Muscle of arm (tissue), 12 donors: ENCODE measurements around the gene CCM2L. TPM values are rescaled to one million over a fixed set of nuclear protein-coding genes. Genes with fewer than 3 reads are reported as not detected.

Experiments used
- DNase-seq: peaks from one replicate; pipeline ENCODE4 v3.0.0-alpha.2; 2013
- polyA plus RNA-seq, 12 donors: library from polyadenylated mRNA; unstranded; fragments of 120-200 nt; gene quantifications; one replicate each; pipeline ENCODE4 v1.2.1, GENCODE V29; 2013; ENCODE audit not compliant: insufficient read length in 12 of 12

CCM2L gene
- polyA plus RNA-seq, 12 donors, result 4.2 to 12.7 (median 5.2) TPM; not detected in 1

- DNase-seq, result no peak
Observed at GRCh38 chr20:32056708-32057483, 46.7 kb downstream of the CCM2L start.

GRCh38 chr20:32057656-32058184, 47.5 kb downstream of the CCM2L start:
- no peak for DNase-seq

- no peak for DNase-seq
Observed at GRCh38 chr20:32059189-32059588, 49.0 kb downstream of the CCM2L start.

- DNase-seq, result no peak
Observed at GRCh38 chr20:32062776-32063170, 52.5 kb downstream of the CCM2L start.

- DNase-seq, result no peak
Observed at GRCh38 chr20:32063695-32064094, 53.5 kb downstream of the CCM2L start.

GRCh38 chr20:32064667-32065066, 54.4 kb downstream of the CCM2L start:
- no peak for DNase-seq

GRCh38 chr20:32067234-32067821, 57.1 kb downstream of the CCM2L start:
- no peak for DNase-seq

- no peak for DNase-seq
Observed at GRCh38 chr20:32068174-32068573, 57.9 kb downstream of the CCM2L start.

- DNase-seq, result no peak
Observed at GRCh38 chr20:32069711-32070110, 59.5 kb downstream of the CCM2L start.

- no peak for DNase-seq
Observed at GRCh38 chr20:32070282-32070681, 60.0 kb downstream of the CCM2L start.

- no peak for DNase-seq
Observed at GRCh38 chr20:32070690-32071213, 60.5 kb downstream of the CCM2L start.

- DNase-seq, result no peak
Observed at GRCh38 chr20:32071395-32072167, 61.3 kb downstream of the CCM2L start.

GRCh38 chr20:32072168-32072750, 62.0 kb downstream of the CCM2L start:
- DNase-seq, result no peak

- no peak for DNase-seq
Observed at GRCh38 chr20:32075534-32075933, 65.3 kb downstream of the CCM2L start.

GRCh38 chr20:32077190-32077589, 67.0 kb downstream of the CCM2L start:
- no peak for DNase-seq

GRCh38 chr20:32078322-32078721, 68.1 kb downstream of the CCM2L start:
- DNase-seq, result no peak

GRCh38 chr20:32078791-32079190, 68.6 kb downstream of the CCM2L start:
- no peak for DNase-seq

GRCh38 chr20:32079655-32080109, 69.4 kb downstream of the CCM2L start:
- no peak for DNase-seq

- DNase-seq, result no peak
Observed at GRCh38 chr20:32080783-32081182, 70.5 kb downstream of the CCM2L start.
